ENCODE measurements around the gene ZNF846. TPM values are rescaled to one million over a fixed set of nuclear protein-coding genes. Genes with fewer than 3 reads are reported as not detected.
A peak's percentile ranks its signal among the peaks of the same experiment; 100 is the strongest.
"Not testable (repeated sequence)": the region's sequence is repeated elsewhere in the genome, so short reads cannot be mapped to it uniquely, and the experiment has no call there.

ZNF846 gene
- total RNA-seq, 6 experiments from 2014 or later: 3.9 to 6.2 (median 4.9) TPM

DNA sequence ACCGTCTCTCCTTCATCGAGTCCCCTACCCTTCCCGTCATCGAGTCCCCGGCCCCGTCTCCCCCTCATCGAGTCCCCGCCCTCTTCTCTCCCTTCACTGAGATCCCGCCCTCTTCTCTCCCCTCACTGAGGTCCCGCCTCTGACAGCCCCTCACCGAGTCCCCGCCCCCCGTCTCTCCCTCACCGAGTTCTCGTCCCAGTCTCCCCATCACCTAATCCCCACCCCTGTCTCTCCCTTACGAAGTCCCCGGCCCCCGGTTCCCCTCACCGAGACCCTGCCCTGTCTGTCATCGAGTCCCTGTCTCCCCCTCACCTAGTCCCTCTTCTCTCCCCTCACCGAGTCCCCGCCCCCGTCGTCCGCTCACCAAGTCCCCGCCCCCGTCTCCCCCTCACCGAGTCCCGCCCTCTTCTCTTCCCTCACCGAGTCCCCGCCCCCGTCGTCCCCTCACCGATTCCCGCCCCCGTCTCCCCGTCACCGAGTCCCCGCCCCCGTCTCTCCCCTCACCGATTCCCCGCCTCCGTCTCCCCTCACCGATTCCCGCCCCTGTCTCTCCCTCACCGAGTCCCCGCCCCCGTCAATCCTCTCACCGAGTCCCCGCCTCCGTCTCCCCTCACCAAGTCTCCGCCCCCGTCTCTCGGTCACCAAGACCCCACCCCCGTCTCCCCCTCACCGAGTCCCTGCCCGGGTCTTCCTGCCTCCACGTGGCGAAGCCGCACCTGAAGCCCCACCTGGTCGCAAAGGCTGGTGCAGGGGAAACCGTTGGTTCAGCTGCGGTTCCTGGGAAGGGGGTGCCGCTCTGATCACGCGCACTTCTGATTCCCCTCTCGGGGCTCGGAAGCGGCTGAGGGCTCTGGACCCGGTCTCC lies 23.9 kb upstream of the ZNF846 start:
- peak; percentile 73 for DNase-seq
- peak overlapping the region; percentile 74 for H3K27ac Mint-ChIP-seq
- peak overlapping the region; percentile 88 for H3K4me3 Mint-ChIP-seq
- no peaks in the 10 kb centered on the region for H3K36me3 Mint-ChIP-seq (ENCODE audit: low read depth)
- TF ChIP-seq, protein P1, sequence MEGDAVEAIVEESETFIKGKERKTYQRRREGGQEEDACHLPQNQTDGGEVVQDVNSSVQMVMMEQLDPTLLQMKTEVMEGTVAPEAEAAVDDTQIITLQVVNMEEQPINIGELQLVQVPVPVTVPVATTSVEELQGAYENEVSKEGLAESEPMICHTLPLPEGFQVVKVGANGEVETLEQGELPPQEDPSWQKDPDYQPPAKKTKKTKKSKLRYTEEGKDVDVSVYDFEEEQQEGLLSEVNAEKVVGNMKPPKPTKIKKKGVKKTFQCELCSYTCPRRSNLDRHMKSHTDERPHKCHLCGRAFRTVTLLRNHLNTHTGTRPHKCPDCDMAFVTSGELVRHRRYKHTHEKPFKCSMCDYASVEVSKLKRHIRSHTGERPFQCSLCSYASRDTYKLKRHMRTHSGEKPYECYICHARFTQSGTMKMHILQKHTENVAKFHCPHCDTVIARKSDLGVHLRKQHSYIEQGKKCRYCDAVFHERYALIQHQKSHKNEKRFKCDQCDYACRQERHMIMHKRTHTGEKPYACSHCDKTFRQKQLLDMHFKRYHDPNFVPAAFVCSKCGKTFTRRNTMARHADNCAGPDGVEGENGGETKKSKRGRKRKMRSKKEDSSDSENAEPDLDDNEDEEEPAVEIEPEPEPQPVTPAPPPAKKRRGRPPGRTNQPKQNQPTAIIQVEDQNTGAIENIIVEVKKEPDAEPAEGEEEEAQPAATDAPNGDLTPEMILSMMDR (IDR thresholded peaks at IDR 0.05): no peak
- no peaks in the 10 kb centered on the region for H3K9me3 Mint-ChIP-seq
- peaks cover 3% of the 10 kb centered on the region for H3K27me3 Mint-ChIP-seq (ENCODE audit: insufficient read depth)
- H3K4me1 Mint-ChIP-seq (ENCODE audit: low read depth): peaks cover 29% of the 10 kb centered on the region

DNA sequence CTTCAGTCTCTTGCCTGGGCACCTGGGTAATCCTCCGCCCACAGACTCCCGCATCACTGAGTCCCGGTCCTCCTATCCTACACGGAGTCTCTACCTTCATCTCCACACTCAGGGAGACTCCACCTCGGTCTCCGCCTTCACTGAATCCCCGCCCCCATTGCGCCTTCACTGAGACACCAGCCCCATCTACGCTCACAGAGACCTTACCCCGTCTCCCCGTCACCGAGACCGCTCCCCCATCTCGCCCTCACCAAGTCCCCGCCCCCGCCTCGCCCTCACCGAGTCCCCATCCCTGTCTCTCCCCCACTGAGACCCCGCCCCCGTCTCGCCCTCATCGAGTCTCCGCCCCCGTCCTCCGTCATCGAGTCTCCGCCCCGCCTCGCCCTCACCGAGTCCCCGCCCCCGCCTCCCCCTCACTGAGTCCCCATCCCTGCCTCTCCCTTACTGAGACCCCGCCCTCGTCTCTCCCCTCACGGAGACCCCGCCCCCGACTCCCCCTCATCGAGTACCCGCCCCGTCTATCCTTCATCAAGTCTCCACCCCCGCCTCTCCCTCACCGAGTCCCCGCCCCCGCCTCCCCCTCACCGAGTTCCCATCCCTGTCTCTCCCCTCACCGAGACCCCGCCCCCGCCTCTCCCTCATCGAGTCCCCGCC lies 23.1 kb upstream of the ZNF846 start:
- DNase-seq: peak; percentile 85
- Mint-ChIP-seq H3K4me3 (peak overlapping the region; percentile 88), H3K9me3 (no peaks in the 10 kb centered on the region), H3K27ac (peak overlapping the region; percentile 74), H3K36me3 (ENCODE audit: low read depth) (no peaks in the 10 kb centered on the region), H3K4me1 (ENCODE audit: low read depth) (peaks cover 28% of the 10 kb centered on the region), H3K27me3 (ENCODE audit: insufficient read depth) (peaks cover 3% of the 10 kb centered on the region)
- TF ChIP-seq, protein P1 (IDR thresholded peaks at IDR 0.05): no peak

DNA sequence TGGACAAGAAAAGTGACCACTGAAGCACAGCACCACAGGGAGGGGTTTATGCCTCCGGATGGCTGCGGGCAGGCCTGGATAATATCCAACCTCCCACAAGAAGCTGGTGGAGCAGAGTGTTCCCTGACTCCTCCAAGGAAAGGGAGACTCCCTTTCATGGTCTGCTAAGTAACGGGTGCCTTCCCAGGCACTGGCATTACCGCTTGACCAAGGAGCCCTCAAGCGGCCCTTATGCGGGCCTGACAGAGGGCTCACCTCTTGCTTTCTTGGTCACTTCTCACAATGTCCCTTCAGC lies 22.5 kb upstream of the ZNF846 start:
- Mint-ChIP-seq H3K4me3 (peak overlapping the region; percentile 88), H3K4me1 (ENCODE audit: low read depth) (peaks cover 23% of the 10 kb centered on the region), H3K27ac (peak overlapping the region; percentile 74)
- DNase-seq; H3K27me3 Mint-ChIP-seq (ENCODE audit: insufficient read depth); H3K36me3 Mint-ChIP-seq (ENCODE audit: low read depth); H3K9me3 Mint-ChIP-seq: not testable (repeated sequence)

DNA sequence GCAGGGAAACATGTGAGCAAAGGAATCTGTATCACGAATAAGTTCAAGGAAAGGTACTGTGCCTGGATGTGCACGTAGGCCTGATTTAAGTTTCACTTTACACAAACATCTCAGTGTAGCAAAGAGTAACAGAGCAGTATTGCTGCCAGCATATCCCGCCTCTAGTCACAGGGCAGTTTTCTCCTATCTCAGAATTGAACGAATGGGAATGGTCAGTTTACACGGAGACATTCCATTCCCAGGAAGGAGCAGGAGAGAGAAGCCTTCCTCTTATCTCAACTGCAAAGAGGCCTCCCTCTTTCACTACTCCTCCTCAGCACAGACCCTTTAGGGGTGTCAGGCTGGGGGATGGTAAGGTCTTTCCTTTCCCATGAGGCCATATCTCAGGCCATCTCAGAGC lies 21.0 kb upstream of the ZNF846 start:
- peaks cover 30% of the 10 kb centered on the region for H3K4me1 Mint-ChIP-seq (ENCODE audit: low read depth)
- not testable (repeated sequence) for H3K27ac Mint-ChIP-seq; H3K4me3 Mint-ChIP-seq; H3K9me3 Mint-ChIP-seq; DNase-seq; H3K36me3 Mint-ChIP-seq (ENCODE audit: low read depth); H3K27me3 Mint-ChIP-seq (ENCODE audit: insufficient read depth)

DNA sequence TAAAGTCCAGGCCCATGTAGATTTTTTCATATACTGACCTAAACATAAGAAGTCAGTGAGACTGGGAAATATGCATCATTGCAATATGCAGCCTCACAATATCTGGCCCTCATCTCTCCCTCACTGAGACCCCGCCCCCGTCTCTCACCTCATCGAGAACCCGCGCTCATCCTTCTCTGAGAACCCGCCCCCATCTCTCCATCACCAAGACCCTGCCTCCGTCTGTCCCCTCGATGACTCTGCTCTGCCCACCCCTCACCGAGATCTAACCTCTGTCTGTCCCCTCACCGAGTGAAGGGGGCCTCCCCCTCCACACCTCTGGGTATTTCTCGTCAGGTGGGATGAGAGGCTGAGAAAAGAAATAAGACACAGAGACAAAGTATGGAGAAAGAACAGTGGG lies 20.5 kb upstream of the ZNF846 start:
- no peak overlapping the region for H3K4me3 Mint-ChIP-seq
- H3K36me3 Mint-ChIP-seq (ENCODE audit: low read depth): no peaks in the 10 kb centered on the region
- no peak for DNase-seq
- no peaks in the 10 kb centered on the region for H3K9me3 Mint-ChIP-seq
- H3K27me3 Mint-ChIP-seq (ENCODE audit: insufficient read depth): peaks cover 3% of the 10 kb centered on the region
- H3K4me1 Mint-ChIP-seq (ENCODE audit: low read depth): peaks cover 36% of the 10 kb centered on the region
- TF ChIP-seq, protein P1 (IDR thresholded peaks at IDR 0.05): no peak
- no peak overlapping the region for H3K27ac Mint-ChIP-seq

DNA sequence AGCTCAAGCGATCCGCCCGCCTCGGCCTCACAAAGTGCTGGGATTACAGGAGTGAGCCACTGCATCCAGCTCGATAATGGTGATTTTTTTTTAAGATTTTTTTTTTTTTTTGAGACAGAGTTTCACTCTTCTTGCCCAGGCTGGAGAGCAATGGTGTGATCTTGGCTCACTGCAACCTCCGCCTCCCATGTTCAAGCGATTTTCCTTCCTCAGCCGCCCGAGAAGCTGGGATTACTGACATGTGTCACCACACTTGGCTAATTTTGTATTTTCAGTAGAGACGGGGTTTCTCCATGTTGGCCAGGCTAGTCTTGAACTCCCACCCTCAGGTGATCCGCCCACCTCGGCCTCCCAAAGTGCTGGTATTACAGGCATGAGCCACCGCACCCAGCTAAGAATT lies 20.1 kb upstream of the ZNF846 start:
- H3K36me3 Mint-ChIP-seq (ENCODE audit: low read depth); DNase-seq; H3K27me3 Mint-ChIP-seq (ENCODE audit: insufficient read depth); H3K27ac Mint-ChIP-seq; H3K9me3 Mint-ChIP-seq; H3K4me3 Mint-ChIP-seq: not testable (repeated sequence)
- peaks cover 39% of the 10 kb centered on the region for H3K4me1 Mint-ChIP-seq (ENCODE audit: low read depth)

DNA sequence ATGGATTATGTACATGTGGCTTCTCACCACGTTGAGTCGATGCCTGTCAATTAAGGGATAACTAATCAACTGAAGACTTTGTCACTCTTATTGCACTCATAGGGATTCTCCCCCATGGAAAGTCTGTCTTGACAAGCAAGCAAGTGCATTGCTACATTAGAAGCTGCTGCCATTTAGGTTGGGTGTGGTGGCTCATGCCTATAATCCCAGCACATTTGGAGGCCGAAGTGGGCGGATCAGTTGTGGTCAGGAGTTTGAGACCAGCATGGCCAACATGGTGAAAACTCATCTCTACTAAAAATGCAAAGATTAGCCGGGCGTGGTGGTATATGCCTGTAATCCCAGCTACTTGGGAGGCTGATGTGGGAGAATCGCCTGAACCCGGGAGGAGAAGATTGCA lies 18.3 kb upstream of the ZNF846 start:
- H3K4me1 Mint-ChIP-seq (ENCODE audit: low read depth): peaks cover 39% of the 10 kb centered on the region
- TF ChIP-seq, protein P1 (IDR thresholded peaks at IDR 0.05): no peak
- H3K27me3 Mint-ChIP-seq (ENCODE audit: insufficient read depth): peaks cover 3% of the 10 kb centered on the region
- no peaks in the 10 kb centered on the region for H3K9me3 Mint-ChIP-seq
- H3K4me3 Mint-ChIP-seq: no peak overlapping the region
- no peaks in the 10 kb centered on the region for H3K36me3 Mint-ChIP-seq (ENCODE audit: low read depth)
- DNase-seq: no peak
- no peak overlapping the region for H3K27ac Mint-ChIP-seq
